ENCODE results near the gene NNAT.

Gene NNAT

GRCh38 chr20:37524859-37525708 is 4.0 kb downstream of the NNAT start:
- Histone ChIP-seq H3K4me3 (ENCODE audit: control insufficient read depth in 1 of 7, extremely low read depth in 1 of 7, insufficient read depth in 4 of 7, low read depth in 2 of 7, low read length in 6 of 7) (peak overlapping the region in 1 of 7 experiments; percentile 2), H3K4me1 (ENCODE audit: control extremely low read depth in 1 of 4, control insufficient read depth in 4 of 4, insufficient read depth in 4 of 4, low read length in 3 of 4) (peaks cover 9 to 42% (median 36%) of the 10 kb centered on the region in 4 experiments)
- CTCF ChIA-PET, result interaction anchor here (1.4 to 1.9 kb wide), 2 partner anchors 10 to 254 kb away, joined by 3 to 4 read pairs; no protein-coding TSS in a partner anchor

DNA sequence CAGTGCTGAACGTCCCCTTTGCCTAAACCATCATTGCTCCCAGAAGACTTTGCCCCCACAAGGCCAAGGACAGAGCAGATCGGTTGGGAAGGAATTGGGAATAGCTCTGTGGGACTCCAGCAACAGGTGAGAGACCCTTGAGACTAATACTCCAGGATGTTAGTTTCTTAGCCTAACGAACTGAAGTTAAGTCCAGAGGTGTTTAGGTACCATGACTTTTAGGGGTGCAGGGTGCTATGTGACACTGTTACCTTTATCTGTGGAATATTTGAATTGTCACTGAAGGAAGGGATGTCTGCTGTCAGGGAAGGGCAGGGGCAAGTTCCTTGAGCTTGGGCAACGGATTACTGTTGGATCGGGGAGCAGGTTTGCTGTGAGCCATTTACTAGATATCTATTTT is 4.8 kb downstream of the NNAT start:
- H3K4me3 ChIP-seq (ENCODE audit: control insufficient read depth in 1 of 7, extremely low read depth in 1 of 7, insufficient read depth in 4 of 7, low read depth in 2 of 7, low read length in 6 of 7), result peak overlapping the region in 3 of 7 experiments; percentile 95 to 97 (median 96)
- ChIA-PET POLR2A (no interaction called here), CTCF (interaction anchor here (1.9 kb wide), 1 partner anchor 255 kb away, joined by 4 read pairs; no protein-coding TSS in a partner anchor)
- no peak for DNase-seq
- WGBS (ENCODE audit: insufficient coverage), result 100% methylated on average over 2 of the region's 5 CpGs
- H3K36me3 ChIP-seq (ENCODE audit: control insufficient read depth in 4 of 4, insufficient read depth in 4 of 4, low read length in 3 of 4), result peaks cover 0 to 13% (median 0%) of the 10 kb centered on the region in 4 experiments
- no peak overlapping the region for H3K27ac ChIP-seq (ENCODE audit: insufficient read depth in 1 of 2, low read depth in 1 of 2, low read length in 2 of 2, poor library complexity in 1 of 2, severe bottlenecking in 2 of 2)
- H3K4me1 ChIP-seq (ENCODE audit: control extremely low read depth in 1 of 4, control insufficient read depth in 4 of 4, insufficient read depth in 4 of 4, low read length in 3 of 4), result peaks cover 9 to 41% (median 36%) of the 10 kb centered on the region in 4 experiments
- peaks cover 0 to 3% (median 0%) of the 10 kb centered on the region in 5 experiments for H3K27me3 ChIP-seq (replicated peaks in 2 of 5; ENCODE audit: control insufficient read depth in 4 of 5, insufficient read depth in 5 of 5, low read length in 4 of 5)
- H3K9me3 ChIP-seq (ENCODE audit: control extremely low read depth in 1 of 5, control insufficient read depth in 4 of 5, insufficient read depth in 2 of 5, low read depth in 1 of 5, low read length in 4 of 5), result peaks cover 0 to 3% (median 0%) of the 10 kb centered on the region in 5 experiments

More at GRCh38 chr20:37524859-37525708, 4.0 kb downstream of the NNAT start:
- peaks cover 0 to 13% (median 0%) of the 10 kb centered on the region in 4 experiments for H3K36me3 ChIP-seq (ENCODE audit: control insufficient read depth in 4 of 4, insufficient read depth in 4 of 4, low read length in 3 of 4)
- peaks cover 0 to 3% (median 0%) of the 10 kb centered on the region in 5 experiments for H3K27me3 ChIP-seq (replicated peaks in 2 of 5; ENCODE audit: control insufficient read depth in 4 of 5, insufficient read depth in 5 of 5, low read length in 4 of 5)
- DNase-seq, result peak in 2 of 3 donors; percentile 59 to 69
- peaks cover 0 to 3% (median 0%) of the 10 kb centered on the region in 5 experiments for H3K9me3 ChIP-seq (ENCODE audit: control extremely low read depth in 1 of 5, control insufficient read depth in 4 of 5, insufficient read depth in 2 of 5, low read depth in 1 of 5, low read length in 4 of 5)
- no peak overlapping the region for H3K27ac ChIP-seq (ENCODE audit: insufficient read depth in 1 of 2, low read depth in 1 of 2, low read length in 2 of 2, poor library complexity in 1 of 2, severe bottlenecking in 2 of 2)
- 67% methylated on average over 5 of the region's 6 CpGs for WGBS (ENCODE audit: insufficient coverage)
- POLR2A ChIA-PET, result no interaction called here

- H3K27me3 ChIP-seq (replicated peaks in 2 of 5; ENCODE audit: control insufficient read depth in 4 of 5, insufficient read depth in 5 of 5, low read length in 4 of 5), result peaks cover 0 to 3% (median 0%) of the 10 kb centered on the region in 5 experiments
- H3K36me3 ChIP-seq (ENCODE audit: control insufficient read depth in 4 of 4, insufficient read depth in 4 of 4, low read length in 3 of 4), result peaks cover 0 to 8% (median 0%) of the 10 kb centered on the region in 4 experiments
- ChIA-PET POLR2A (interaction anchor here (0.6 kb wide), 1 partner anchor 16 kb away, joined by 3 read pairs; no protein-coding TSS in a partner anchor), CTCF (interaction anchor here (1.9 kb wide), 1 partner anchor 256 kb away, joined by 4 read pairs; no protein-coding TSS in a partner anchor)
- H3K4me3 ChIP-seq (ENCODE audit: control insufficient read depth in 1 of 7, extremely low read depth in 1 of 7, insufficient read depth in 4 of 7, low read depth in 2 of 7, low read length in 6 of 7), result peak overlapping the region in 6 of 7 experiments; percentile 75 to 97 (median 94)
- 0% methylated on average over 4 of the region's 10 CpGs for WGBS (ENCODE audit: insufficient coverage)
- peak in 2 of 3 donors; percentile 64 to 78 for DNase-seq
- H3K27ac ChIP-seq (ENCODE audit: insufficient read depth in 1 of 2, low read depth in 1 of 2, low read length in 2 of 2, poor library complexity in 1 of 2, severe bottlenecking in 2 of 2), result no peak overlapping the region
- peaks cover 9 to 41% (median 35%) of the 10 kb centered on the region in 4 experiments for H3K4me1 ChIP-seq (ENCODE audit: control extremely low read depth in 1 of 4, control insufficient read depth in 4 of 4, insufficient read depth in 4 of 4, low read length in 3 of 4)
- H3K9me3 ChIP-seq (ENCODE audit: control extremely low read depth in 1 of 5, control insufficient read depth in 4 of 5, insufficient read depth in 2 of 5, low read depth in 1 of 5, low read length in 4 of 5), result no peaks in the 10 kb centered on the region
Observed at GRCh38 chr20:37526238-37526838, 5.3 kb downstream of the NNAT start.

GRCh38 chr20:37526839-37527637 is 6.0 kb downstream of the NNAT start:
- CTCF ChIA-PET, result interaction anchor here (8.2 kb wide), 1 partner anchor 259 kb away, joined by 81 read pairs; no protein-coding TSS in a partner anchor
- DNase-seq, result peak in 1 of 3 donors; percentile 28
- Histone ChIP-seq H3K4me1 (ENCODE audit: control extremely low read depth in 1 of 4, control insufficient read depth in 4 of 4, insufficient read depth in 4 of 4, low read length in 3 of 4) (peaks cover 9 to 41% (median 33%) of the 10 kb centered on the region in 4 experiments), H3K4me3 (ENCODE audit: control insufficient read depth in 1 of 7, extremely low read depth in 1 of 7, insufficient read depth in 4 of 7, low read depth in 2 of 7, low read length in 6 of 7) (peak overlapping the region; percentile 75 to 97 (median 94)), H3K27ac (ENCODE audit: insufficient read depth in 1 of 2, low read depth in 1 of 2, low read length in 2 of 2, poor library complexity in 1 of 2, severe bottlenecking in 2 of 2) (peak overlapping the region; percentile 99 to 100), H3K27me3 (replicated peaks in 2 of 5; ENCODE audit: control insufficient read depth in 4 of 5, insufficient read depth in 5 of 5, low read length in 4 of 5) (peaks cover 0 to 2% (median 0%) of the 10 kb centered on the region in 5 experiments), H3K9me3 (ENCODE audit: control extremely low read depth in 1 of 5, control insufficient read depth in 4 of 5, insufficient read depth in 2 of 5, low read depth in 1 of 5, low read length in 4 of 5) (no peaks in the 10 kb centered on the region), H3K36me3 (ENCODE audit: control insufficient read depth in 4 of 4, insufficient read depth in 4 of 4, low read length in 3 of 4) (peaks cover 0 to 8% (median 0%) of the 10 kb centered on the region in 4 experiments)
- 1% methylated on average over 12 of the region's 28 CpGs for WGBS (ENCODE audit: insufficient coverage)
- POLR2A ChIA-PET, result interaction anchor here (0.6 kb wide), 2 partner anchors 15 to 306 kb away, joined by 3 to 10 read pairs; no protein-coding TSS in a partner anchor

GRCh38 chr20:37527638-37528445 is 6.8 kb downstream of the NNAT start, which contains the start of gene BLCAP:
Gene BLCAP, minus strand, starts transcription at chr20:37527876. Its CDS starts 8,702 bp downstream, at chr20:37519174.
- under 1% methylated on average over 61 of the region's 62 CpGs for whole genome bisulfite sequencing (ENCODE audit: insufficient coverage)
- POLR2A ChIA-PET, result interaction anchor here (0.6 kb wide), 2 partner anchors 236 to 307 kb away, joined by 3 to 10 read pairs; no protein-coding TSS in a partner anchor

More at GRCh38 chr20:37527638-37528445, 6.8 kb downstream of the NNAT start, which contains the start of gene BLCAP:
- CTCF ChIA-PET, result interaction anchor here (1.2 to 8.2 kb wide), 2 partner anchors 10 to 260 kb away, joined by 3 to 81 read pairs; no protein-coding TSS in a partner anchor
- peak within 1 kb of the TSS; percentile 99 to 100 for H3K27ac ChIP-seq (ENCODE audit: insufficient read depth in 1 of 2, low read depth in 1 of 2, low read length in 2 of 2, poor library complexity in 1 of 2, severe bottlenecking in 2 of 2)
- H3K36me3 ChIP-seq (ENCODE audit: control insufficient read depth in 4 of 4, insufficient read depth in 4 of 4, low read length in 3 of 4), result peaks cover 0 to 5% (median 0%) of the 10 kb centered on the region in 4 experiments
- H3K9me3 ChIP-seq (ENCODE audit: control extremely low read depth in 1 of 5, control insufficient read depth in 4 of 5, insufficient read depth in 2 of 5, low read depth in 1 of 5, low read length in 4 of 5), result no peaks in the 10 kb centered on the region
- peak within 1 kb of the TSS; percentile 75 to 97 (median 94) for H3K4me3 ChIP-seq (ENCODE audit: control insufficient read depth in 1 of 7, extremely low read depth in 1 of 7, insufficient read depth in 4 of 7, low read depth in 2 of 7, low read length in 6 of 7)
- H3K27me3 ChIP-seq (replicated peaks in 2 of 5; ENCODE audit: control insufficient read depth in 4 of 5, insufficient read depth in 5 of 5, low read length in 4 of 5), result no peaks in the 10 kb centered on the region
- peak; percentile 88 to 92 (median 92) for DNase-seq
- peaks cover 9 to 41% (median 33%) of the 10 kb centered on the region in 4 experiments for H3K4me1 ChIP-seq (ENCODE audit: control extremely low read depth in 1 of 4, control insufficient read depth in 4 of 4, insufficient read depth in 4 of 4, low read length in 3 of 4)
